Measurements from ENCODE around the gene SCYGR6. TPM values are rescaled to one million over a fixed set of nuclear protein-coding genes. Genes with fewer than 3 reads are reported as not detected.

The SCYGR6 gene, protein sequence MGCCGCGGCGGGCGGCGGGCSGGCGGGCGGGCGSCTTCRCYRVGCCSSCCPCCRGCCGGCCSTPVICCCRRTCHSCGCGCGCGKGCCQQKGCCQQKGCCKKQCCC
- total RNA-seq, result not detected in 2 replicates

DNA sequence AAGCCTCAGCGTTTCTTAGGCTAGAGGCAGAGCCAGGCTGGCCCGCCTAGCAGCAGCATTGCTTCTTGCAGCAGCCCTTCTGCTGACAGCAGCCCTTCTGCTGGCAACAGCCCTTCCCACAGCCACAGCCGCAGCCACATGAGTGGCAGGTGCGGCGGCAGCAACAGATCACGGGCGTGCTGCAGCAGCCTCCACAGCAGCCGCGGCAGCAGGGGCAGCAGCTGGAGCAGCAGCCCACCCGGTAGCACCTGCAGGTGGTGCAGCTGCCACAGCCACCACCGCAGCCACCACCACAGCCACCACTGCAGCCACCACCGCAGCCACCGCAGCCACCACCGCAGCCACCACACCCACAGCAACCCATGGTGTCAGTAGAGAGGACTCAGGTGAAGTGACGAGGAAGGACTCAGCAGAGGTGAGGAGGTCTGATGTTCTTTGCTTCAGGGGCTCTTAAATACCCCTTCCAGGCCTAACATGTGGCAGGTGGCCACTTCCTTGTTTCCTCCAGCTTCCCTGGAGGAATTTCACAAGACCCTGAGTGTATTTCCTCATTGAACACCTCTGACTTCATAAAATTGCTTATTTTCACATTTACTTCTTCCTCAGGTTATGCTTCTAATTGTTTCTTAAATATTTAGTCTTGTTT, at the start of gene SCYGR6:
Gene SCYGR6 (minus strand): TSS at position 364 of the 646 bp plus-strand sequence. CDS start 0 bp downstream, at position 364.

DNA sequence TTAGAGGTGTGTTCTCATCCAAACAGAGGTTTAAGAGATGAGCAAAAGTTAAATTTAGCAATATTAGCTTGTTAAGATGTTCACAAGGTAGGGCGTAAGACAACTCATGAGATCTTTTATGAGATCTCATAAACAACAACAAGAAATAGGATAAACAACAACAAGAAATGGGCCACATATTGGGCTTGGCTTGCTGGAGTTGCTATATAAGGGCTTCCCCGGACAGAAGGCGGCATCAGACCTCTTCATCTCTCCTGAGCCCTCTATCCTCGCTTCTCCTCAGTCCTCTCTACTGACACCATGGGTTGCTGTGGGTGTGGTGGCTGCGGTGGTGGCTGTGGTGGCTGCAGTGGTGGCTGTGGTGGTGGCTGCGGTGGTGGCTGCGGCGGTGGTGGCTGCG, 21.0 kb upstream of the SCYGR6 start, which contains the start of gene SCYGR8:
Gene SCYGR8 (plus strand): TSS at position 301 of the 400 bp plus-strand sequence. CDS start 0 bp downstream, at position 301.

GRCh38 chr2:227728035-227728434, 3.5 kb upstream of the SCYGR6 start, which contains the start of gene SCYGR7:
Gene SCYGR7 (plus strand): TSS chr2:227728335. CDS start chr2:227728335, 0 bp downstream.

GRCh38 chr2:227717687-227718567, 6.6 kb downstream of the SCYGR6 start, which contains the start of gene SLC19A3:
Gene SLC19A3 (minus strand): TSS chr2:227718028. CDS start chr2:227702318, 15,710 bp downstream.

Other genes with a start within 250 kb of the SCYGR6 start
- not detected in 2 replicates for gene SCYGR2, start 125.9 kb downstream of the SCYGR6 start, total RNA-seq
- gene SCYGR3, start 109.9 kb downstream of the SCYGR6 start, total RNA-seq, result not detected in 2 replicates
- gene SCYGR4, start 107.3 kb downstream of the SCYGR6 start, total RNA-seq, result not detected in 2 replicates
- gene SCYGR5, start 58.0 kb downstream of the SCYGR6 start, total RNA-seq, result not detected in 2 replicates
- not detected in 2 replicates for gene SLC19A3, start 6.7 kb downstream of the SCYGR6 start, total RNA-seq
- gene SCYGR7, start 3.6 kb upstream of the SCYGR6 start, total RNA-seq, result not detected in 2 replicates
- not detected in 2 replicates for gene SCYGR8, start 21.1 kb upstream of the SCYGR6 start, total RNA-seq
- gene CCL20, start 89.1 kb upstream of the SCYGR6 start, total RNA-seq, result 0.95 and 2.1 TPM in 2 replicates
- not detected in 2 replicates for gene DAW1, start 146.9 kb upstream of the SCYGR6 start, total RNA-seq